ENCODE data around the gene ADAMTS17. TPM values are rescaled to one million over a fixed set of nuclear protein-coding genes. Genes with fewer than 3 reads are reported as not detected.

Gene ADAMTS17
- total and polyA plus RNA-seq, 7 donors = 4.4 to 93.0 (median 7.2) TPM

- ATAC-seq = no peak
- no peak for DNase-seq
- whole genome bisulfite sequencing, 3 donors = 94 to 96% (median 96%) methylated on average over 8 of the region's 8 CpGs
- peaks cover 9% of the 10 kb centered on the region for H3K9me3 ChIP-seq
- intact Hi-C loops (cut with DNase I) = no loop called here
- H3K27me3 ChIP-seq (ENCODE audit: insufficient read depth in 3 of 3, low read length in 2 of 3) = no peaks in the 10 kb centered on the region
- peaks cover 0 to 34% of the 10 kb centered on the region in 2 donors for H3K36me3 ChIP-seq (ENCODE audit: insufficient read depth in 1 of 2, low read depth in 1 of 2)
- TF ChIP-seq, protein P1, sequence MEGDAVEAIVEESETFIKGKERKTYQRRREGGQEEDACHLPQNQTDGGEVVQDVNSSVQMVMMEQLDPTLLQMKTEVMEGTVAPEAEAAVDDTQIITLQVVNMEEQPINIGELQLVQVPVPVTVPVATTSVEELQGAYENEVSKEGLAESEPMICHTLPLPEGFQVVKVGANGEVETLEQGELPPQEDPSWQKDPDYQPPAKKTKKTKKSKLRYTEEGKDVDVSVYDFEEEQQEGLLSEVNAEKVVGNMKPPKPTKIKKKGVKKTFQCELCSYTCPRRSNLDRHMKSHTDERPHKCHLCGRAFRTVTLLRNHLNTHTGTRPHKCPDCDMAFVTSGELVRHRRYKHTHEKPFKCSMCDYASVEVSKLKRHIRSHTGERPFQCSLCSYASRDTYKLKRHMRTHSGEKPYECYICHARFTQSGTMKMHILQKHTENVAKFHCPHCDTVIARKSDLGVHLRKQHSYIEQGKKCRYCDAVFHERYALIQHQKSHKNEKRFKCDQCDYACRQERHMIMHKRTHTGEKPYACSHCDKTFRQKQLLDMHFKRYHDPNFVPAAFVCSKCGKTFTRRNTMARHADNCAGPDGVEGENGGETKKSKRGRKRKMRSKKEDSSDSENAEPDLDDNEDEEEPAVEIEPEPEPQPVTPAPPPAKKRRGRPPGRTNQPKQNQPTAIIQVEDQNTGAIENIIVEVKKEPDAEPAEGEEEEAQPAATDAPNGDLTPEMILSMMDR (IDR thresholded peaks at IDR 0.05) = no peak
- H3K4me3 ChIP-seq = no peak overlapping the region
- no peak overlapping the region for H3K27ac ChIP-seq
- H3K4me1 ChIP-seq = no peaks in the 10 kb centered on the region
Observed at GRCh38 chr15:100295939-100296565, 45.7 kb downstream of the ADAMTS17 start.

DNA sequence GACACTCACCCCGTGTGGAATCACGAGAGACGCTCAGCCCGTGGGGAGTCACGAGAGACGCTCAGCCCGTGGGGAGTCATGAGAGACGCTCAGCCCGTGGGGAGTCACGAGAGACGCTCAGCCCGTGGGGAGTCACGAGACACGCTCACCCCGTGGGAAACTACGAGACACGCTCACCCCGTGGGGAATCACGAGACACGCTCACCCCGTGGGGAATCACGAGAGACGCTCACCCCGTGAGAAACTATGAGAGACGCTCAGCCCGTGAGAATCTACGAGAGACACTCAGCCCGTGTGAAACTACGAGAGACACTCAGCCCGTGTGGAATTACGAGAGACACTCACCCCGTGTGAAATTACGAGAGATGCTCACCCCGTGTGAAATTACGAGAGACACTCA, 49.8 kb downstream of the ADAMTS17 start:
- no peak overlapping the region for H3K27ac ChIP-seq
- H3K4me1 ChIP-seq = peaks cover 15% of the 10 kb centered on the region
- H3K27me3 ChIP-seq (ENCODE audit: insufficient read depth in 3 of 3, low read length in 2 of 3) = no peaks in the 10 kb centered on the region
- intact Hi-C loops (cut with DNase I) = no loop called here
- H3K4me3 ChIP-seq = no peak overlapping the region
- no peaks in the 10 kb centered on the region for H3K9me3 ChIP-seq
- peaks cover 0 to 13% of the 10 kb centered on the region in 2 donors for H3K36me3 ChIP-seq (ENCODE audit: insufficient read depth in 1 of 2, low read depth in 1 of 2)
- no peak for DNase-seq
- TF ChIP-seq, protein P1 (IDR thresholded peaks at IDR 0.05) = no peak
- 93 to 96% (median 95%) methylated on average over 35 of the region's 35 CpGs for WGBS, 3 donors
- ATAC-seq = no peak

- no peaks in the 10 kb centered on the region for H3K9me3 ChIP-seq
- peaks cover 0 to 7% of the 10 kb centered on the region in 2 donors for H3K36me3 ChIP-seq (ENCODE audit: insufficient read depth in 1 of 2, low read depth in 1 of 2)
- WGBS, 3 donors = 60 to 68% (median 64%) methylated on average over 2 of the region's 2 CpGs
Observed at GRCh38 chr15:100291106-100291505, 50.7 kb downstream of the ADAMTS17 start.

GRCh38 chr15:100285641-100286295, 56.0 kb downstream of the ADAMTS17 start:
- 80 to 91% (median 81%) methylated on average over 15 of the region's 15 CpGs for WGBS, 3 donors
- DNase-seq (no peak), ATAC-seq (peak in 3 of 4 donors; percentile 23 to 45 (median 41))
- Histone ChIP-seq H3K27me3 (ENCODE audit: insufficient read depth in 3 of 3, low read length in 2 of 3) (no peaks in the 10 kb centered on the region), H3K36me3 (ENCODE audit: insufficient read depth in 1 of 2, low read depth in 1 of 2) (peaks cover 0 to 17% of the 10 kb centered on the region in 2 donors), H3K27ac (peak overlapping the region; percentile 34), H3K4me1 (peaks cover 44% of the 10 kb centered on the region), H3K4me3 (no peak overlapping the region), H3K9me3 (no peaks in the 10 kb centered on the region)
- intact Hi-C loops (cut with DNase I) = no loop called here
- TF ChIP-seq, protein P1 (IDR thresholded peaks at IDR 0.05) = no peak

More at GRCh38 chr15:100291106-100291505, 50.7 kb downstream of the ADAMTS17 start:
- no peak overlapping the region for H3K4me3 ChIP-seq
- DNase-seq = no peak
- H3K27ac ChIP-seq = no peak overlapping the region
- H3K27me3 ChIP-seq (ENCODE audit: insufficient read depth in 3 of 3, low read length in 2 of 3) = no peaks in the 10 kb centered on the region
- no peak for ATAC-seq
- peaks cover 18% of the 10 kb centered on the region for H3K4me1 ChIP-seq
- intact Hi-C loops (cut with DNase I) = no loop called here
- TF ChIP-seq, protein P1 (IDR thresholded peaks at IDR 0.05) = no peak

Data from psoas muscle (tissue), 8 donors.